HCT116 (cell line): Measurements from ENCODE around the gene TAF1B. TPM values are rescaled to one million over a fixed set of nuclear protein-coding genes. Genes with fewer than 3 reads are reported as not detected.

Source experiments
- ATAC-seq: fragments of 200-7000 bp; cut with Tn5 transposase; 2 replicates; pipeline ENCODE4 v1.9.1; 2020; ENCODE audit warnings: mild to moderate bottlenecking, moderate library complexity
- BruUV-seq: library from RNA; stranded (reverse); fragments of 400-500 nt; replicated peaks from 2 replicates; lab custom pipeline; 2021; lab: Mats Ljungman, UMichigan
- CTCF ChIA-PET: fragments of 300-600 bp; sonication (Branson Sonifier 250); formaldehyde crosslinking; loops from one replicate; lab custom pipeline; 2021; ENCODE audit warnings: antibody characterized with exemption; lab: Charles Lee
- POLR2A ChIA-PET: fragments of 300-600, 350-600 bp; sonication (Branson Sonifier 250); formaldehyde crosslinking; loops from one replicate; lab custom pipeline; 2021; ENCODE audit warnings: antibody characterized with exemption; lab: Charles Lee
- RAD21 ChIA-PET, 2 experiments: fragments of 300-600 bp; sonication (Branson Sonifier 250); formaldehyde crosslinking; loops; one replicate each; lab custom pipeline; 2023; ENCODE audit warnings: low total read pairs in 2 of 2; ENCODE audit not compliant: uncharacterized antibody in 2 of 2, unreplicated experiment in 2 of 2, low non-redundant PET in 1 of 2; lab: Charles Lee
- DNase-seq: peaks from one replicate; pipeline ENCODE4 v3.0.0-alpha.2; 2010; ENCODE audit warnings: low read depth, low spot score
- H2AFZ ChIP-seq: fragments of 200-600 bp; shearing (Covaris generic), sonication (generic); 2 replicates; pipeline ENCODE4 v1.6.1; 2017; ENCODE audit warnings: low read depth, mixed run types, mixed read lengths, antibody characterized with exemption, low read length; ENCODE audit not compliant: poor library complexity, severe bottlenecking
- H3K27ac ChIP-seq: 2 replicates; pipeline ENCODE4 v1.5.1; 2012; ENCODE audit warnings: low read depth, low read length
- H3K27me3 ChIP-seq: fragments of 200-600 bp; sonication (generic); 2 replicates; pipeline ENCODE4 v1.6.1; 2016; ENCODE audit warnings: mixed run types, low read length, mixed read lengths; ENCODE audit not compliant: insufficient read depth
- H3K36me3 ChIP-seq, 2 experiments: fragments of 200-500 bp in 1 of 2; fragments of 200-600 bp in 1 of 2; sonication (Bioruptor generic) in 1 of 2; sonication (generic) in 1 of 2; 2 replicates each; pipeline versions ENCODE4 v1.5.1 to v1.6.1; 2014 to 2016; ENCODE audit warnings: low read length in 2 of 2, inconsistent platforms in 1 of 2, mixed read lengths in 1 of 2, mixed run types in 1 of 2; ENCODE audit not compliant: insufficient read depth in 2 of 2, control insufficient read depth in 1 of 2
- H3K4me1 ChIP-seq, 2 experiments: fragments of 200-600 bp in 1 of 2; sonication (generic) in 1 of 2; 2 replicates each; pipeline versions ENCODE4 v1.5.1 to v1.6.1; 2012 to 2017; ENCODE audit warnings: low read length in 2 of 2, inconsistent platforms in 1 of 2, mild to moderate bottlenecking in 1 of 2, mixed read lengths in 1 of 2, mixed run types in 1 of 2, moderate library complexity in 1 of 2; ENCODE audit not compliant: insufficient read depth in 2 of 2, control insufficient read depth in 1 of 2
- H3K4me2 ChIP-seq: fragments of 200-600 bp; sonication (generic); 2 replicates; pipeline ENCODE4 v1.6.1; 2017; ENCODE audit warnings: mixed run types, low read length, mixed read lengths
- H3K4me3 ChIP-seq, 2 experiments: fragments of 200-600 bp in 1 of 2; sonication (generic) in 1 of 2; replicated peaks in 1 of 2; 2 replicates each; pipeline ENCODE4 v1.5.1; 2011 to 2016; ENCODE audit warnings: low read length in 2 of 2, control low read depth in 1 of 2, low read depth in 1 of 2, mild to moderate bottlenecking in 1 of 2, mixed read lengths in 1 of 2, mixed run types in 1 of 2
- H3K79me2 ChIP-seq: fragments of 200-600 bp; sonication (generic); 2 replicates; pipeline ENCODE4 v1.6.1; 2017; ENCODE audit warnings: mild to moderate bottlenecking, mixed run types, low read length, moderate library complexity, mixed read lengths; ENCODE audit not compliant: insufficient read depth
- H3K9ac ChIP-seq: fragments of 200-600 bp; sonication (generic); 2 replicates; pipeline ENCODE4 v1.6.1; 2016; ENCODE audit warnings: low read length, mixed read lengths
- H3K9me2 ChIP-seq: fragments of 200-600 bp; sonication (generic), shearing (Covaris generic); 2 replicates; pipeline ENCODE4 v1.6.1; 2017; ENCODE audit warnings: mixed run types, mild to moderate bottlenecking, moderate library complexity; ENCODE audit not compliant: insufficient read depth
- H3K9me3 ChIP-seq, 2 experiments: fragments of 200-500 bp in 1 of 2; fragments of 200-600 bp in 1 of 2; sonication (Bioruptor generic) in 1 of 2; sonication (generic) in 1 of 2; 2 replicates each; pipeline ENCODE4 v1.6.1; 2014 to 2017; ENCODE audit warnings: low read length in 2 of 2, mixed read lengths in 2 of 2, inconsistent platforms in 1 of 2, low read depth in 1 of 2, mild to moderate bottlenecking in 1 of 2, mixed run types in 1 of 2, moderate library complexity in 1 of 2; ENCODE audit not compliant: control insufficient read depth in 1 of 2, insufficient read depth in 1 of 2
- H4K20me1 ChIP-seq: fragments of 200-600 bp; sonication (generic), shearing (Covaris generic); 2 replicates; pipeline ENCODE4 v1.6.1; 2017; ENCODE audit warnings: mixed run types, mild to moderate bottlenecking, moderate library complexity; ENCODE audit not compliant: insufficient read depth
- CBX3 ChIP-seq: IDR thresholded peaks from 2 replicates; pipeline ENCODE4 v1.6.1; 2012; ENCODE audit warnings: low read depth
- EZH2 ChIP-seq: fragments of 200-600 bp; sonication (generic); IDR thresholded peaks from 2 replicates; pipeline ENCODE4 v1.6.1; 2017; ENCODE audit warnings: antibody characterized with exemption, mixed run types
- EZH2phosphoT487 ChIP-seq: fragments of 200-600 bp; IDR thresholded peaks from 2 replicates; pipeline ENCODE4 v1.6.1; 2018; ENCODE audit warnings: antibody characterized with exemption, borderline replicate concordance
- FOSL1 ChIP-seq: IDR thresholded peaks from 2 replicates; pipeline ENCODE4 v1.6.1; 2012; ENCODE audit warnings: low read depth
- JUND ChIP-seq: IDR thresholded peaks from 2 replicates; pipeline ENCODE4 v1.6.1; 2012
- MAX ChIP-seq: IDR thresholded peaks from 2 replicates; pipeline ENCODE4 v1.6.1; 2012
- POLR2A ChIP-seq: IDR thresholded peaks from 2 replicates; pipeline ENCODE4 v1.7.0; 2011; ENCODE audit warnings: borderline replicate concordance; ENCODE audit not compliant: insufficient read depth, insufficient read length; ENCODE audit errors: extremely low read depth
- POLR2AphosphoS5 ChIP-seq: IDR thresholded peaks from 2 replicates; pipeline ENCODE4 v1.6.1; 2011; ENCODE audit warnings: mild to moderate bottlenecking, low read depth, low read length, moderate library complexity
- RAD21 ChIP-seq: IDR thresholded peaks from 2 replicates; pipeline ENCODE4 v1.6.1; 2012; ENCODE audit warnings: low read depth, mild to moderate bottlenecking
- REST ChIP-seq: IDR thresholded peaks from 2 replicates; pipeline ENCODE4 v1.6.1; 2012; ENCODE audit warnings: low read depth
- SIN3A ChIP-seq: IDR thresholded peaks from 2 replicates; pipeline ENCODE4 v1.6.1; 2012; ENCODE audit warnings: low read depth
- SP1 ChIP-seq: IDR thresholded peaks from 2 replicates; pipeline ENCODE4 v1.6.1; 2012; ENCODE audit warnings: low read depth
- TCF7L2 ChIP-seq: IDR thresholded peaks from 2 replicates; pipeline ENCODE4 v1.7.0; 2011; ENCODE audit warnings: borderline replicate concordance, inconsistent platforms; ENCODE audit not compliant: insufficient read depth, insufficient read length; ENCODE audit errors: extremely low read depth
- ZBTB33 ChIP-seq: IDR thresholded peaks from 2 replicates; pipeline ENCODE4 v1.6.1; 2011; ENCODE audit warnings: mild to moderate bottlenecking, low read length, moderate library complexity; ENCODE audit not compliant: insufficient replicate concordance; ENCODE audit errors: extremely low read depth
- ZFX ChIP-seq: fragments of 450-650 bp; IDR thresholded peaks from 2 replicates; pipeline ENCODE4 v1.6.1; 2017
- intact Hi-C: fragments of 100-400 bp; cut with micrococcal nuclease; formaldehyde crosslinking; loops from 2 replicates; pipeline ENCODE4 v1.10.0; 2022
- total RNA-seq: library from RNA; stranded (reverse); gene quantifications from one replicate; pipeline ENCODE4 v1.2.1, GENCODE V29; 2021; ENCODE audit not compliant: unreplicated experiment

Gene TAF1B
- total RNA-seq, 1 experiment from 2014 or later = 27.9 TPM

GRCh38 chr2:9982248-9982647 lies 139.0 kb downstream of the TAF1B start:
- Histone ChIP-seq H3K9ac (no peak overlapping the region), H2AFZ (no peak overlapping the region), H4K20me1 (no peaks in the 10 kb centered on the region), H3K4me3 (no peak overlapping the region), H3K4me1 (peaks cover 10 to 22% of the 10 kb centered on the region in 2 experiments), H3K79me2 (no peaks in the 10 kb centered on the region), H3K27ac (no peak overlapping the region), H3K9me3 (no peaks in the 10 kb centered on the region), H3K27me3 (no peaks in the 10 kb centered on the region), H3K9me2 (no peaks in the 10 kb centered on the region), H3K4me2 (no peak overlapping the region), H3K36me3 (no peaks in the 10 kb centered on the region)
- no peak for DNase-seq
- ChIA-PET CTCF (no interaction called here), POLR2A (no interaction called here), RAD21 (no interaction called here)
- BruUV-seq = no TSS peak
- intact Hi-C loops = no loop called here
- TF ChIP-seq ZFX (no peak), FOSL1 (no peak), SIN3A (no peak), TCF7L2 (no peak), MAX (no peak), RAD21 (no peak), JUND (no peak), ZBTB33 (no peak), EZH2phosphoT487 (no peak)
- no peak for ATAC-seq

GRCh38 chr2:9982891-9983290 lies 139.6 kb downstream of the TAF1B start:
- peaks cover 10 to 22% of the 10 kb centered on the region in 2 experiments for H3K4me1 ChIP-seq
- no peak overlapping the region for H3K4me3 ChIP-seq
- H3K27me3 ChIP-seq = no peaks in the 10 kb centered on the region
- intact Hi-C loops = no loop called here
- no peak for TF ChIP-seq SIN3A
- no peak for TF ChIP-seq REST
- no peak for TF ChIP-seq MAX
- TF ChIP-seq POLR2A = no peak
- no peak for TF ChIP-seq CBX3
- no peak for TF ChIP-seq ZFX
- no peak for TF ChIP-seq POLR2AphosphoS5
- no peak for TF ChIP-seq FOSL1
- TF ChIP-seq EZH2 = no peak
- no peak for TF ChIP-seq RAD21
- TF ChIP-seq SP1 = no peak
- H3K79me2 ChIP-seq = no peaks in the 10 kb centered on the region
- H3K4me2 ChIP-seq = no peak overlapping the region
- DNase-seq (no peak), ATAC-seq (no peak)
- POLR2A ChIA-PET = no interaction called here
- H2AFZ ChIP-seq = no peak overlapping the region
- no peaks in the 10 kb centered on the region for H3K9me2 ChIP-seq
- H3K9me3 ChIP-seq = no peaks in the 10 kb centered on the region
- no TSS peak for BruUV-seq
- H3K9ac ChIP-seq = no peak overlapping the region
- H3K27ac ChIP-seq = no peak overlapping the region
- no peaks in the 10 kb centered on the region for H3K36me3 ChIP-seq
- H4K20me1 ChIP-seq = no peaks in the 10 kb centered on the region
- CTCF ChIA-PET = interaction anchor here (1.7 kb wide), 1 partner anchor 23 kb away, joined by 3 read pairs; no protein-coding TSS in a partner anchor
- RAD21 ChIA-PET = no interaction called here
